ENCODE data around the gene SLC30A5.

DNA sequence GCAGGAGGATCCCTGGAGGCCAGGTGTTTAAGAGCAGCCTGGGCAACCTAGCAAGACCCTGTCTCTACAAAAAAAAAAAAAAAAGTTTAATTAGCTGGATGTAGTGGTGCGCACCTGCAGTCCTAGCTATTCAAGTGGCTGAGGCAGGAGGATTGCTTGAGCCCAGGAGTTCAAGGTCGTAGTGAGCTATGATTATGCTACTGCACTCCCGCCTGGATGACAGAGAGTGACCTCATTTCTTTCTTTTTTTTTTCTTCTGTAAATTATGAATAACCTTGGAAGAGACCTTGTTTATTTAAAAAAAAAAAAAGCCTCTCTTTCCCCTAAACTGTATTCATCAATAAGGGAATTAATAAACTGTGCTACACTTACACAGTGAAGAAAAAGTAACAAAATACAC, 43.6 kb upstream of the SLC30A5 start:
- TF ChIP-seq, protein P1, sequence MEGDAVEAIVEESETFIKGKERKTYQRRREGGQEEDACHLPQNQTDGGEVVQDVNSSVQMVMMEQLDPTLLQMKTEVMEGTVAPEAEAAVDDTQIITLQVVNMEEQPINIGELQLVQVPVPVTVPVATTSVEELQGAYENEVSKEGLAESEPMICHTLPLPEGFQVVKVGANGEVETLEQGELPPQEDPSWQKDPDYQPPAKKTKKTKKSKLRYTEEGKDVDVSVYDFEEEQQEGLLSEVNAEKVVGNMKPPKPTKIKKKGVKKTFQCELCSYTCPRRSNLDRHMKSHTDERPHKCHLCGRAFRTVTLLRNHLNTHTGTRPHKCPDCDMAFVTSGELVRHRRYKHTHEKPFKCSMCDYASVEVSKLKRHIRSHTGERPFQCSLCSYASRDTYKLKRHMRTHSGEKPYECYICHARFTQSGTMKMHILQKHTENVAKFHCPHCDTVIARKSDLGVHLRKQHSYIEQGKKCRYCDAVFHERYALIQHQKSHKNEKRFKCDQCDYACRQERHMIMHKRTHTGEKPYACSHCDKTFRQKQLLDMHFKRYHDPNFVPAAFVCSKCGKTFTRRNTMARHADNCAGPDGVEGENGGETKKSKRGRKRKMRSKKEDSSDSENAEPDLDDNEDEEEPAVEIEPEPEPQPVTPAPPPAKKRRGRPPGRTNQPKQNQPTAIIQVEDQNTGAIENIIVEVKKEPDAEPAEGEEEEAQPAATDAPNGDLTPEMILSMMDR (IDR thresholded peaks at IDR 0.05; ENCODE audit: insufficient read depth, low read length), result no peak
- TF ChIP-seq POLR2AphosphoS5 (IDR thresholded peaks at IDR 0.05; ENCODE audit: low read depth) (no peak), SPI1 (IDR thresholded peaks at IDR 0.05; ENCODE audit: borderline replicate concordance, low read depth) (no peak), GABPA (IDR thresholded peaks at IDR 0.05; ENCODE audit: low read depth) (no peak)
